Cardiac muscle cell (in vitro differentiated cells and primary cell): ENCODE results near the gene NAP1L5. TPM values are rescaled to one million over a fixed set of nuclear protein-coding genes. Genes with fewer than 3 reads are reported as not detected.

Source experiments
- DNase-seq, 2 donors: peaks; one replicate each; pipeline versions ENCODE4 v3.0.0 to v3.0.0-alpha.2; 2010 to 2017; ENCODE audit warnings: low read depth in 1 of 2, low spot score in 1 of 2
- H3K27ac ChIP-seq: fragments of 200-600 bp; sonication (generic); 2 replicates; pipeline ENCODE4 v1.5.1; 2016
- H3K27me3 ChIP-seq: fragments of 200-600 bp; sonication (generic); 2 replicates; pipeline ENCODE4 v1.6.0; 2016; ENCODE audit warnings: control low read depth
- H3K36me3 ChIP-seq: fragments of 200-600 bp; sonication (generic); 2 replicates; pipeline ENCODE4 v1.5.1; 2016; ENCODE audit warnings: control low read depth
- H3K4me1 ChIP-seq: fragments of 200-600 bp; sonication (generic); 2 replicates; pipeline ENCODE4 v1.8.1; 2017; ENCODE audit warnings: low read depth, mild to moderate bottlenecking, mixed run types
- H3K4me3 ChIP-seq: fragments of 200-600 bp; sonication (generic); 2 replicates; pipeline ENCODE4 v1.5.1; 2016; ENCODE audit warnings: mild to moderate bottlenecking
- H3K9me3 ChIP-seq: fragments of 200-600 bp; sonication (generic); 2 replicates; pipeline ENCODE4 v1.5.1; 2017; ENCODE audit warnings: low read depth, mild to moderate bottlenecking, control low read depth
- polyA plus RNA-seq: library from polyadenylated mRNA; unstranded; fragments of >200 nt; fragmentation: Nextera tagmentation; extraction: Ambion mirVana; gene quantifications from 2 replicates; pipeline ENCODE4 v1.2.1, GENCODE V29; 2016
- total RNA-seq: library from RNA; depleted of rRNA; stranded (reverse); fragments of >200 nt; gene quantifications from 2 replicates; pipeline ENCODE4 v1.2.3, GENCODE V29; 2016
- TF ChIP-seq, protein P1 (sequence below): IDR thresholded peaks from 2 replicates; pipeline ENCODE4 v1.5.1; 2012; ENCODE audit warnings: low read depth, mild to moderate bottlenecking, low read length

Gene NAP1L5
- total and polyA plus RNA-seq, 2 experiments from 2014 or later, result 2.6 to 3.0 TPM

- DNase-seq, result no peak
- H3K9me3 ChIP-seq, result no peaks in the 10 kb centered on the region
- peaks cover 8% of the 10 kb centered on the region for H3K36me3 ChIP-seq
- H3K27me3 ChIP-seq, result no peaks in the 10 kb centered on the region
- no peak overlapping the region for H3K27ac ChIP-seq
- TF ChIP-seq, protein P1, sequence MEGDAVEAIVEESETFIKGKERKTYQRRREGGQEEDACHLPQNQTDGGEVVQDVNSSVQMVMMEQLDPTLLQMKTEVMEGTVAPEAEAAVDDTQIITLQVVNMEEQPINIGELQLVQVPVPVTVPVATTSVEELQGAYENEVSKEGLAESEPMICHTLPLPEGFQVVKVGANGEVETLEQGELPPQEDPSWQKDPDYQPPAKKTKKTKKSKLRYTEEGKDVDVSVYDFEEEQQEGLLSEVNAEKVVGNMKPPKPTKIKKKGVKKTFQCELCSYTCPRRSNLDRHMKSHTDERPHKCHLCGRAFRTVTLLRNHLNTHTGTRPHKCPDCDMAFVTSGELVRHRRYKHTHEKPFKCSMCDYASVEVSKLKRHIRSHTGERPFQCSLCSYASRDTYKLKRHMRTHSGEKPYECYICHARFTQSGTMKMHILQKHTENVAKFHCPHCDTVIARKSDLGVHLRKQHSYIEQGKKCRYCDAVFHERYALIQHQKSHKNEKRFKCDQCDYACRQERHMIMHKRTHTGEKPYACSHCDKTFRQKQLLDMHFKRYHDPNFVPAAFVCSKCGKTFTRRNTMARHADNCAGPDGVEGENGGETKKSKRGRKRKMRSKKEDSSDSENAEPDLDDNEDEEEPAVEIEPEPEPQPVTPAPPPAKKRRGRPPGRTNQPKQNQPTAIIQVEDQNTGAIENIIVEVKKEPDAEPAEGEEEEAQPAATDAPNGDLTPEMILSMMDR, result no peak
- H3K4me1 ChIP-seq, result no peaks in the 10 kb centered on the region
- no peak overlapping the region for H3K4me3 ChIP-seq
These were observed 20.5 kb upstream of the NAP1L5 start for GRCh38 chr4:88718098-88718497.

DNA sequence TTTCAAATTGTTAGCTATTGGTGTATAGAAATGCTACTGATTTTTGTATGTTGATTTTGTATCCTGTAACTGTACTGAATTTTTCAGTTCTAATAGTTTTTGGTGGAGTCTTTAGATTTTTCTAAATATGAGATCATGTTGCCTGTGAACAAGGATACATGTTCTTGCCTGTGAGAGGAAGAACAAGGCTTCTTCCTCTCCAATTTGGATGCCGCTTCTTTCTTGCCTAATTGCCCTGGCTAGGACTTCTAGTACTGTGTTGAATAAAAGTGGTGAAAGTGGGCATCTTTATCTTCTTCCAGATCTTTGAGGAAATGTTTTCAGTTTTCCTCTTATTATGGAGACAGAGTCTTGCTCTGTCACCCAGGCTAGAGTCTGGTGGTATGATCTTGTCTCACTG is 16.2 kb upstream of the NAP1L5 start:
- Histone ChIP-seq H3K27ac (no peak overlapping the region), H3K36me3 (peaks cover 14% of the 10 kb centered on the region), H3K4me1 (no peaks in the 10 kb centered on the region), H3K27me3 (no peaks in the 10 kb centered on the region), H3K4me3 (no peak overlapping the region), H3K9me3 (no peaks in the 10 kb centered on the region)
- no peak for DNase-seq
- TF ChIP-seq, protein P1, result no peak

- Histone ChIP-seq H3K27ac (no peak overlapping the region), H3K9me3 (no peaks in the 10 kb centered on the region)
- TF ChIP-seq, protein P1, result no peak
These were observed 12.4 kb upstream of the NAP1L5 start for GRCh38 chr4:88709989-88710388.

DNA sequence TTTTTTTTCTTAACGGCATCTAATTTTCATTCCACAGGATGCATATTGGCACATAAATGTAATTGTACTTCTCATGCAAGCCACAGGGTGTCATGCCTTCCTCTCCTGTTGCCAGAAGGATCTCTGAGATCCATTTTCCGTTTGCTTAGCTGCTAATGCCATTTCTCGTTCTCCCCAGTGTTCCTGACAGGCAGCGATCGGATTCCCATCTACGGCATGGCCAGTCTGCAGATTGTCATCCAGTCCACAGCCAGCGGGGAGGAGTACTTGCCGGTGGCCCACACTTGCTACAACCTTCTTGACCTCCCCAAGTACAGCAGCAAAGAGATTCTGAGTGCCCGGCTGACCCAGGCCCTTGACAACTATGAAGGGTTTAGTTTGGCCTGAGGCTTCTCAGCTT is 8.9 kb upstream of the NAP1L5 start:
- H3K27me3 ChIP-seq, result no peaks in the 10 kb centered on the region
- peak; percentile 74 to 83 for DNase-seq
- peak overlapping the region; percentile 37 for H3K27ac ChIP-seq
- H3K36me3 ChIP-seq, result peaks cover 23% of the 10 kb centered on the region
- H3K4me1 ChIP-seq, result peaks cover 6% of the 10 kb centered on the region
- no peaks in the 10 kb centered on the region for H3K9me3 ChIP-seq
- TF ChIP-seq, protein P1, result peak; percentile 69
- H3K4me3 ChIP-seq, result no peak overlapping the region

More at GRCh38 chr4:88709989-88710388, 12.4 kb upstream of the NAP1L5 start:
- Histone ChIP-seq H3K36me3 (peaks cover 20% of the 10 kb centered on the region), H3K4me1 (peaks cover 6% of the 10 kb centered on the region), H3K27me3 (no peaks in the 10 kb centered on the region), H3K4me3 (no peak overlapping the region)
- no peak for DNase-seq

DNA sequence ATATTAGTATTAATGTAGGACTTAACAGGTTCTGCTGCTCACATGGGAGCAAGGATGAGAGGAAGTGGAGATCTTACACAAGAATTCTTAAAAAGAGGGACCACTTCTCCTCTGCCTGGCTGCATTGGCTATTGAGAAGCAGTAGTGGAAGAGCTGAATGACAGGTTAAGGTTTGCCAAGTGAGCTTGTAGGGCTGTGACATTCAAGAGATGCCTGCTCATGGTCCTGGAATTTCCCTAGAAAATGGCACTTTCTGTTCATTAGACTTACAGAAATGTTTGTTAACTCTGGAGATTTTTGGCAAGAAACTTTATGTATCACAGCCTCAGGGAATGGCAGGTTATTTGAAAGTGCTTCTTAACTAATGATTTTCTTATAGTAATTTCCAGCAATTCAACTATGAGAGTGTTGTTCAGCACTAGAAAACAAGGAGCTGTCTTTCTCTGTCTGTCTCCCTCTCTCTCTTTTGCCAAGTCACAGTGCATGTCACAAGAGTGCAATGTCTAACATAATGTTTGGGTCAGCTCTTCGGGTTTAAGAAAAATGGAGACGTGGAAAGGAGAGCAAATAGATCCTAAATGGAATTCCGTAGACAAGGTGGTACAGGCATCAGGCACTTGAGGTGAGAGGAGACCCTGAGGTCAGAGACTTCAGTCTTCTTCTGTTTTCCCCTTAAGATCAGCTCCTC is 8.3 kb upstream of the NAP1L5 start:
- no peaks in the 10 kb centered on the region for H3K27me3 ChIP-seq
- peak in 1 of 2 donors; percentile 30 for DNase-seq
- TF ChIP-seq, protein P1, result no peak
- peak overlapping the region; percentile 37 for H3K27ac ChIP-seq
- no peak overlapping the region for H3K4me3 ChIP-seq
- peaks cover 6% of the 10 kb centered on the region for H3K4me1 ChIP-seq
- H3K9me3 ChIP-seq, result no peaks in the 10 kb centered on the region
- peaks cover 22% of the 10 kb centered on the region for H3K36me3 ChIP-seq
